GM18499 (cell line): ENCODE data around the gene MAP2K2.
"Not testable (repeated sequence)": the region's sequence is repeated elsewhere in the genome, so short reads cannot be mapped to it uniquely, and the experiment has no call there.

Source experiments
- ATAC-seq: cut with Tn5 transposase; IDR thresholded peaks from one replicate; pipeline ENCODE4 v1.9.1; 2021; ENCODE audit warnings: moderate number of reproducible peaks; ENCODE audit not compliant: insufficient read depth, unreplicated experiment

The MAP2K2 gene

DNA sequence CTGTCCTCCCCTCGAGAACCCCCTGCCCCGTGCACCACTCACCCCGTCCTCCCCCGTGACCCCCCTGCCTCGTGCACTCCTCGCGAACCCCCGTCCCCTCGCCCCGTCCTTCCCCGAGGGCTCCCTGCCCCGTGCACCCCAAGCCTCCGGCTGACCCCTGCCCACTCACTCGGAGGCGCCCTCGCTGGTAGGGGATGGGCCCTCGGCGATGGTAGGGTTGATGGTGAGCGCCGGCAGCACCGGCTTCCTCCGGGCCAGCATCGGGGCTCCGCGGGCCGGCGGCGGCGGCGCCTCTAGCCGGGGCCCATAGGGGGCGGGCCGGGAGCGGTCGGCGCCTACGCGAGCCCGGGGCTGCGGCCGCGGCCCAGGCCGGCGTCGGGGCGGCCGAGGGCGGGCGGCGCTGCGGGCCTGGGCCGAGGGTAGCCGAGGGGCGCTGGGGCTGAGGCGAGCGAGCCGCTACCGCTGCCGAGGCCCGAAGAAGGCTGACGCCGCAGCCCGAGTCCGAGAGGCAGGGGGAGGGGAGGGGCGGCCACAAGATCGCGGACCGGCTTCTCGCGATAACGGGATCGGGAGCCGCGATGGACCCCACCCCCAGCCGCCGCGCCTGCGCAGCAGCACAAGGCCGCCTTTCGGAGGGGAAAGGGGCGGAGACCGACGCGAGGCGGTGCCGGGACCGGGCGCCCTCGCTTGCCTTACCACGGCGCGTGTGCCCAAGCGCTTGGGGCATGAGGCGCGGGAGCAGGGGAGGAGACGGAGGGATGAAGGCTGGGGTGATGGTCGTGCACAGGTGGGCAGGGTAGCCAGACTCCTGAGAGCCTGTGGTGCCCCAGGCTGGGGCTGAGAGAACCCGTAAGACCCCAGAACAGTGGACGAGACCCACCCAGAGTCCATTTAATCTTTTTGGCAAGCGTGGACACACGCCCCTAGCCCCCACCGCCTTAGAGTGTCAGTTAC is at the start of gene MAP2K2:
Gene MAP2K2 (minus strand): TSS at position 508 of the 954 bp plus-strand sequence. CDS start 247 bp downstream, at position 261.
- no peak for ATAC-seq

- ATAC-seq: no peak
Observed at GRCh38 chr19:4172861-4173473, 49.0 kb upstream of the MAP2K2 start.

- ATAC-seq: no peak
Observed at GRCh38 chr19:4171676-4172075, 47.8 kb upstream of the MAP2K2 start.

- no peak for ATAC-seq
Observed at GRCh38 chr19:4164262-4164661, 40.3 kb upstream of the MAP2K2 start.

DNA sequence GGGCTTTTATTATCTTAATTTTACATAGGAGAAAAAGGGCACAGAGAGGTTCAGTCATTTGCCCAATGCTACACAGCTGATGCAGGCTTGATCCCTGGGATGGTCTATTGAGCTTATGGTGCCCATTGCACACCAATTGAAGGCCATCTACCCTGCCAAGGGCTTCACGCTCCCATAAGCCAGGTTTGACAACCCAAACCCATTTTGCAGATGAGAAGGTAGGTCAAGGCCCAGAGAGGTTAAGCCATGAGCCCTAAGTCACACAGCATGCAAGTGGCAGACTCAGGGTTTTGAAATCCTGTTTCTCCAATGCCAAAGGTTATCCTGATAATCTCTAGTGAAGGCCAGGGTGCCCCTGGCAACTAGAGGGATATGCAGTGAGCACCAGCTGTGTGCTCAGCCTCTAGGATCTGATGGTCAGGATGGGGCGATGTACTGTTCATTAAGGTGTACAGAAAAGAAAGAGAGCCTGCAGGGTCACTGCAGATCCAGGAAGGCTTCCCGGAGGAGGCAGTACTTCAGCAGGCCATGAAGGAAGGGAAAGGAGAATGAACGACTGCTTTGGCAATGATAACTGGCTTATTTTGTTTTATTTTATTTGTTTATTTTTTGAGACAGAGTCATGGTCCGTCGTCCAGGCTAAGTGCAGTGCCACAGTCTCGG is 37.6 kb upstream of the MAP2K2 start:
- no peak for ATAC-seq

GRCh38 chr19:4157971-4158370 is 34.0 kb upstream of the MAP2K2 start:
- ATAC-seq: not testable (repeated sequence)

DNA sequence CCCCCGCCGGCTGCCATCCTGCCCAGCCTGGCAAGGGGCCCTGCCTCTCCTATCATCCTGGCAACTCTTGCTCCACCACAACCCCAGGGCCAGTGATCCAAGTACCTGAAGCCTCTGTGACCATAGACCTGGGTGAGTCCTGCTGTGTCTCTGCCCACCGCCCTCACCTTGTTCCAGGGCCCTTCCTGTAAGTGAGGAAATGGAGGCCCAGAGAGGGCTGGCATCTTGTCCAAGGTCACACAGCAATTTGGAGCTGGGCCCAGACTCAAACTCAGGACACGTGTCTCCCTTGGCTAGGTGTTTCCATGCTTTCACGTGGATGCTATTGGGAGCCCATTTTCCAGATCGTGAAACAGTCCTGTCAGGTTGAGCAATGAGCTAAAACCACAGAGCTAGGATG is 33.2 kb upstream of the MAP2K2 start:
- no peak for ATAC-seq

GRCh38 chr19:4154571-4155312 is 30.8 kb upstream of the MAP2K2 start:
- no peak for ATAC-seq

DNA sequence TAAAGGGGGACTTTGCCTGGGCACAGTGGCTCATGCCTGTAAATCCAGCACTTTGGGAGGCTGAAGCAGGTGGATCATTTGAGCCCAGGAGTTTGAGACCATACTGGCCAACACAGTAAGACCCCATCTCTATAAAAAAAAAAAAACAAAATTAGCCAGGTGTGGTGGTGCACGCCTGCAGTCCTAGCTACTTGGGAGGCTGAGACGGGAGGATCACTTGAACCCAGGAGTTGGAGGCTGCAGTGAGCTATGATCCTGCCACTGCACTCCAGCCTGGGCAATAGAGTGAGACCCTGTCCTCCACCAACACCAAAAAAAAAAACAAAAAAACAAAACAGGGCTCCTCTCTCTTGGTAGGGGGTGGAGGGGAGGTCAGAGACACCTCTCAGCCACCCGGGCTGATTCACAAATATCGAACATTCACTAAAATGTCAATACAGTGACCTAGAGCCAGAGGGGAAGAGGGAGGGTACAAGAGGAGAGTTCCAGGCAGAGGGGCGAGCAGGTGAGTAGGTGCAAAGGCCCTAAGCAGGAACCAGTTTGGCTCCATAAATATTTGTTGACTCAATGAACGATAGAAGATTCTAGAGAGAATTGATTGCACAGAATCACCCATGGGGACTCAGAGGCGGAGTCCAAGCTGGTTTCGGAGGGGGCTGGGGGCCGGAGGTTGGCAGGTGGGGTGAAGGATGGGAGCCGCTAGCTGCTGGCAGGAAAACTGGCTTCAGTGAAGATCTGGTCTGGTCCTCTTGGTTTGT is 28.5 kb upstream of the MAP2K2 start:
- no peak for ATAC-seq

DNA sequence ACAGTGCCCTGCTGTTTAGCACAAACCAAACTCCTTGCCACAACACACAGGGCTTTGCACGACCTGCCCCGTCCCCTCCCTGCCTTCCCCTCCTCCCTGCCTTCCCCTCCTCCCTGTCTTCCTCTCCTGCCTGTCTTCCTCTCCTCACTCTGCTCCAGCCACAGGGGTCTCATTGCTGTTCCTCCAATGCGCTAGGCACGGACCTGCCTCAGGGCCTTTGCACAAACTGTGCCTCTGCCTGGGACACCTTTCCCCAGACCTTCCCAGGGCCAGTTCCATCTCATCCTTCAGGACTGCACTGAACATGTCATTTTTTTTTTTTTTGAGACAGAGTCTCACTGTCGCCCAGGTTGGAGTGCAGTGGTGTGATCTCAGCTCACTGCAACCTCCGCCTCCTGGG is 27.7 kb upstream of the MAP2K2 start:
- ATAC-seq: no peak

- ATAC-seq: no peak
Observed at GRCh38 chr19:4149518-4150288, 25.8 kb upstream of the MAP2K2 start.

- no peak for ATAC-seq
Observed at GRCh38 chr19:4144666-4145249, 20.8 kb upstream of the MAP2K2 start.

DNA sequence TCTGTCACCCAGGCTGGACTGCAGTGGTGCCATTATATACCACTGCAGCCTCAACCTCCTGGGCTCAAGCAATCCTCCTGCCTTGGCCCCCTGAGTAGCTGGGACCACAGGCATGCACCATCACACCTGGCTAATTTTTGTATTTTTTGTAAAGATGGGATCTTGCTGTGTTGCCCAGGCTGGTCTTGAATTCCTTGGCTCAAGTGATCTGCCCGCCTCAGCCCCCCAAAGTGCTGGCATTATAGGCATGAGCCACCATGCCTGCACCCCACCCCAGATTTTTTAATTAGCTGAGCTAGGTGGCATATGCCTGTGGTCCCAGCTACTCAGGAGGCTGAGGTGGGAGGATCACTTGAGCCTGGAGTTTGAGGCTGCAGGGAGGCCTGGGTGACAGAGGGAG is 19.0 kb upstream of the MAP2K2 start:
- ATAC-seq: not testable (repeated sequence)

GRCh38 chr19:4140237-4140711 is 16.4 kb upstream of the MAP2K2 start:
- ATAC-seq: no peak

GRCh38 chr19:4139614-4140236 is 15.8 kb upstream of the MAP2K2 start:
- no peak for ATAC-seq

GRCh38 chr19:4138445-4138844 is 14.5 kb upstream of the MAP2K2 start:
- ATAC-seq: no peak

- ATAC-seq: no peak
Observed at GRCh38 chr19:4136680-4137088, 12.8 kb upstream of the MAP2K2 start.

DNA sequence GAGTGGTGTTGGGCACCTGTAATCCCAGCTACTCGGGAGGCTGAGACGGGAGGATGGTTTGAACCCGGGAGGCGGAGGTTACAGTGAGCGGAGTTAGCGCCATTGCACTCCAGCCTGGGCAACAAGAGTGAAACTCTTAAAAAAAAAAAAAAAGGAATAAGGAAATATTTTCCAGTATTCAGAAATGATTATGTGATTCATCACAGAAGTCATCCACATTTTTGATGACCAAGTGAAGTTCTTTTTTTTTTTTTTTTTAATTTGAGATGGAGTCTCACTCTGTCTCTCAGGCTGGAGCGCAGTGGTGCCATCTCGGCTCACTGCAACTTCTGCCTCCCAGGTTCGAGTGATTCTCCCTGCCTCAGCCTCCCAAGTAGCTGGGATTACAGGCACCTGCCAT is 11.5 kb upstream of the MAP2K2 start:
- ATAC-seq: not testable (repeated sequence)
